Thymus (tissue), 11 donors: Measurements from ENCODE around the gene NR1I3. TPM values are rescaled to one million over a fixed set of nuclear protein-coding genes. Genes with fewer than 3 reads are reported as not detected.
A peak's percentile ranks its signal among the peaks of the same experiment; 100 is the strongest.

Experiments used
- DNase-seq, 9 donors: peaks; one replicate each; pipeline ENCODE4 v3.0.0-alpha.2; 2013; ENCODE audit warnings: low spot score in 9 of 9, low read depth in 6 of 9, missing footprints in 1 of 9
- H3K27ac ChIP-seq, 2 donors: one replicate each; pipeline ENCODE4 v1.5.1; 2013; ENCODE audit warnings: control low read depth in 1 of 2, low read depth in 1 of 2, low read length in 1 of 2, mild to moderate bottlenecking in 1 of 2, moderate library complexity in 1 of 2
- H3K27me3 ChIP-seq, 2 donors: one replicate each; pipeline ENCODE4 v1.5.1; 2013; ENCODE audit warnings: low read length in 1 of 2; ENCODE audit not compliant: control insufficient read depth in 2 of 2, insufficient read depth in 1 of 2
- H3K36me3 ChIP-seq, 2 donors: one replicate each; pipeline ENCODE4 v1.5.1; 2013; ENCODE audit warnings: low read length in 1 of 2, mild to moderate bottlenecking in 1 of 2, moderate library complexity in 1 of 2; ENCODE audit not compliant: control insufficient read depth in 2 of 2, insufficient read depth in 2 of 2
- H3K4me1 ChIP-seq, 2 donors: one replicate each; pipeline ENCODE4 v1.5.1; 2013; ENCODE audit warnings: low read length in 2 of 2; ENCODE audit not compliant: control insufficient read depth in 2 of 2, insufficient read depth in 2 of 2
- H3K4me3 ChIP-seq, 2 donors: one replicate each; pipeline ENCODE4 v1.5.1; 2013; ENCODE audit warnings: low read length in 2 of 2, control low read depth in 1 of 2, mild to moderate bottlenecking in 1 of 2
- H3K9me3 ChIP-seq, 2 donors: one replicate each; pipeline ENCODE4 v1.5.1; 2013; ENCODE audit warnings: low read length in 1 of 2, mild to moderate bottlenecking in 1 of 2; ENCODE audit not compliant: control insufficient read depth in 2 of 2, insufficient read depth in 1 of 2
- WGBS: extraction: QIAGEN DNeasy Blood & Tissue Kit; methylation state at CpG from one replicate; pipeline ENCODE4 v1.1.7; 2013; 5-methylcytosine and 5-hydroxymethylcytosine counted together
- polyA plus RNA-seq: library from polyadenylated mRNA; stranded (reverse); fragments of 200-250 nt; gene quantifications from one replicate; pipeline ENCODE4 v1.2.3, GENCODE V29; 2013
- total RNA-seq: library from RNA; stranded (reverse); fragments of 120-200 nt; gene quantifications from one replicate; pipeline ENCODE4 v1.2.4, GENCODE V29; 2013
- donor health status: healthy.

The NR1I3 gene
- total and polyA plus RNA-seq, 2 donors: 0.14 TPM; not detected in 1

DNA sequence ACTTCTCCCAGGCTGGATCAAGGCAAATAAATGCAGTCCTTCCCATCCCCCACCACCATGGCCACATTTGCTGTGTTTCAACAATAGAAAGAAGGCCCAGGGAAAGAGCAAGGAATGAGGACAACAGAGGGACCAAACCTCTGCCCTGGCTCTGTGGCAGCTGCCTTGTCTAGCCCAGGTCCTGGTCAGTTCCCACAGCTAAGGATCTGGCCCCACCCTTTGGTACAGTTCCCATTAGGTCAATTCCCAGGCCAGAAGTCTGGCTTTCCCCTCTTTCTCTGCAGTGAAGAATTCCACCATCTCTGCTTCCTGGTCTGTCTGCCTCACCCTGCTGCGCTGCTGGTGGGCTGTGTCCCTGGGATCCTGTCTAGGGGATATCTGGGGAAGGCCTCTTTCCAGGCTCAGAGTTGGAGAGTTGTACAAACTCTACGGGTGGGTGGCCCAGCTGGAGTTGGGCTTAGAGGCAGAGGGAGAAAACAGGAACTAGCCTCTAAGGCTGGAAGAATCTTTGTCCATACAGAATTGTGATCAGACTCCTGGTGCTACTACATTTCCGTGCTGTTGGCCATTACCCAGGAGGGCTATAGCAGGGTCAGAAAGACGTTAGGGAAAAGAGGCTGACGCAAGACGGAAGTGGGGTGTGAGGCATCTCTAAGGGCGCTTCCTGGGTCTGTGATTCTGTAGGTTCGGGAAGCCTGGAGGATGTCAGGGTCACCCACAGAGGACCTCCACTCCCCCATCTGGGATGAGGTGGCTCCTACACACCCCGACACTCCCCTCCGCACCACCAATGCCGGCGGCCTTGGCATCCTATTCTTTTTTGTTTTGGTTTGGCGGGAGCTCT is 36.8 kb downstream of the NR1I3 start:
- Histone ChIP-seq H3K9me3 (peaks cover 0 to 7% of the 10 kb centered on the region in 2 donors), H3K27me3 (peaks cover 0 to 2% of the 10 kb centered on the region in 2 donors), H3K36me3 (peaks cover 4 to 14% of the 10 kb centered on the region in 2 donors), H3K4me3 (peak overlapping the region; percentile 56 to 84), H3K27ac (peak overlapping the region; percentile 84 to 90), H3K4me1 (peaks cover 17 to 34% of the 10 kb centered on the region in 2 donors)
- DNase-seq: no peak
- 90% methylated on average over 13 of the region's 13 CpGs for WGBS

GRCh38 chr1:161200421-161200991 is 37.5 kb downstream of the NR1I3 start:
- Histone ChIP-seq H3K27ac (peak overlapping the region; percentile 37 to 84), H3K27me3 (peaks cover 0 to 2% of the 10 kb centered on the region in 2 donors), H3K9me3 (peaks cover 0 to 7% of the 10 kb centered on the region in 2 donors), H3K4me1 (peaks cover 17 to 36% of the 10 kb centered on the region in 2 donors), H3K36me3 (peaks cover 3 to 12% of the 10 kb centered on the region in 2 donors), H3K4me3 (no peak overlapping the region)
- no peak for DNase-seq
- 77% methylated on average over 5 of the region's 5 CpGs for WGBS

- Histone ChIP-seq H3K9me3 (peaks cover 0 to 7% of the 10 kb centered on the region in 2 donors), H3K4me1 (peaks cover 17 to 39% of the 10 kb centered on the region in 2 donors), H3K4me3 (no peak overlapping the region), H3K27ac (peak overlapping the region in 1 of 2 donors; percentile 71), H3K27me3 (peaks cover 0 to 2% of the 10 kb centered on the region in 2 donors), H3K36me3 (peaks cover 3 to 5% of the 10 kb centered on the region in 2 donors)
- no peak for DNase-seq
- WGBS: 86% methylated on average over 5 of the region's 5 CpGs
These were observed 38.4 kb downstream of the NR1I3 start for GRCh38 chr1:161199506-161200139.

GRCh38 chr1:161198897-161199431 is 39.0 kb downstream of the NR1I3 start, which contains the start of gene ADAMTS4:
Gene ADAMTS4, minus strand, starts transcription at chr1:161199054. Its CDS starts 427 bp downstream, at chr1:161198627.
- Histone ChIP-seq H3K4me3 (no peak within 1 kb of the TSS), H3K27ac (peak within 1 kb of the TSS in 1 of 2 donors; percentile 71), H3K27me3 (peaks cover 0 to 2% of the 10 kb centered on the region in 2 donors), H3K36me3 (peaks cover 2 to 3% of the 10 kb centered on the region in 2 donors), H3K4me1 (peaks cover 17 to 39% of the 10 kb centered on the region in 2 donors), H3K9me3 (peaks cover 1 to 7% of the 10 kb centered on the region in 2 donors)
- WGBS: 92% methylated on average over 11 of the region's 11 CpGs
- DNase-seq: no peak

DNA sequence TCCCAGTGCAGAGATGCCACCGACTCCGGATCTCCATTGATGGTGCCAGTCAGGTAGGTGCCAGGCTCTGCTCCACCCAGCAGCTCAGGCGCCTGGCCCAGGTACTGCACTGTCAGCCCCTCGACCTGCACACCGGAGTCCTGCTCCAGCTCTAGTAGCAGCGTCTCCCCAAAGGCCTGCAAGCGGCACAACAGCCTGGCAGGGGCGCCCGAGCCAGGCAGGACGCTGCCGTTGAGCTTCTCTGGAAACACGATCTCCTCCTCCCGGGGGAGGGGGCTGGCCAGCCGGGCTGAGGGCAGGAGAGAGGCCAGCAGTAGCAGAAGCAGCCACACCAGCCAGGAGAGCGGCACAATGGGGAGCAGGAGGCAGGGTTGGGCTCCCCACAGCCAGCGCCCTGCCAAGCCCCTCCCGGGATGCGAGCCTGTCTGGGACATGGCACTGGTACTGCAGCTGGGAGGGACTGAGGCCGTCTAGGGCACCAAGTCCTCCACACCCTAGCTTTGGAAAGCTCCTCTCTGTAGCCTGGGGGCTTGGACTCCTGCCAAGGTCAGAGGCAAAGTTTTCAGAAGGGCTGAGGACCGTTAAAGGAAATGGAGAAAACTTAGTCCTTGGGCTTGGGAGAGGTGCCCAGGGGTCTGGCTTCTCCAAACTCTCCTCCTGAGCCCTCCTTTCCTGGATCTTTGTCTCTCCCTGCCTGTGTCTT is 39.7 kb downstream of the NR1I3 start:
- Histone ChIP-seq H3K4me1 (peaks cover 12 to 39% of the 10 kb centered on the region in 2 donors), H3K27ac (peak overlapping the region in 1 of 2 donors; percentile 28), H3K9me3 (peaks cover 1 to 7% of the 10 kb centered on the region in 2 donors), H3K36me3 (no peaks in the 10 kb centered on the region), H3K27me3 (peaks cover 0 to 2% of the 10 kb centered on the region in 2 donors), H3K4me3 (no peak overlapping the region)
- WGBS: 83% methylated on average over 20 of the region's 20 CpGs
- DNase-seq: no peak

GRCh38 chr1:161197560-161198193 is 40.3 kb downstream of the NR1I3 start:
- Histone ChIP-seq H3K27me3 (peaks cover 0 to 2% of the 10 kb centered on the region in 2 donors), H3K9me3 (peaks cover 1 to 7% of the 10 kb centered on the region in 2 donors), H3K4me1 (peaks cover 6 to 35% of the 10 kb centered on the region in 2 donors), H3K4me3 (no peak overlapping the region), H3K27ac (no peak overlapping the region), H3K36me3 (no peaks in the 10 kb centered on the region)
- DNase-seq: no peak
- WGBS: 93% methylated on average over 11 of the region's 11 CpGs

- Histone ChIP-seq H3K9me3 (peaks cover 1 to 5% of the 10 kb centered on the region in 2 donors), H3K4me1 (peaks cover 4 to 35% of the 10 kb centered on the region in 2 donors), H3K36me3 (no peaks in the 10 kb centered on the region), H3K27ac (no peak overlapping the region), H3K27me3 (peaks cover 0 to 2% of the 10 kb centered on the region in 2 donors), H3K4me3 (no peak overlapping the region)
- 93% methylated on average over 27 of the region's 27 CpGs for WGBS
- no peak for DNase-seq
These were observed 41.2 kb downstream of the NR1I3 start for GRCh38 chr1:161196521-161197451.
